RPMI8226 (cell line): ENCODE data around the gene REV1.
"Not testable (repeated sequence)": the region's sequence is repeated elsewhere in the genome, so short reads cannot be mapped to it uniquely, and the experiment has no call there.

Source experiments
- DNase-seq: peaks from one replicate; pipeline ENCODE4 v3.0.0-alpha.2; 2015

Gene REV1

GRCh38 chr2:99401841-99402240 lies 88.0 kb downstream of the REV1 start:
- DNase-seq, result no peak

- DNase-seq, result no peak
Observed at GRCh38 chr2:99399795-99400194, 90.0 kb downstream of the REV1 start.

- DNase-seq, result no peak
Observed at GRCh38 chr2:99399063-99399462, 90.8 kb downstream of the REV1 start.

- DNase-seq, result no peak
Observed at GRCh38 chr2:99398303-99398702, 91.5 kb downstream of the REV1 start.

- DNase-seq, result no peak
Observed at GRCh38 chr2:99397266-99397920, 92.4 kb downstream of the REV1 start.

- DNase-seq, result no peak
Observed at GRCh38 chr2:99395589-99396130, 94.2 kb downstream of the REV1 start.

- no peak for DNase-seq
Observed at GRCh38 chr2:99389946-99390345, 99.9 kb downstream of the REV1 start.

GRCh38 chr2:99389371-99389770 lies 100.4 kb downstream of the REV1 start:
- no peak for DNase-seq

- no peak for DNase-seq
Observed at GRCh38 chr2:99388892-99389291, 100.9 kb downstream of the REV1 start.

- no peak for DNase-seq
Observed at GRCh38 chr2:99386011-99386410, 103.8 kb downstream of the REV1 start.

- DNase-seq, result no peak
Observed at GRCh38 chr2:99382143-99382542, 107.7 kb downstream of the REV1 start.

GRCh38 chr2:99380376-99381010 lies 109.3 kb downstream of the REV1 start:
- DNase-seq, result no peak

- DNase-seq, result no peak
Observed at GRCh38 chr2:99377879-99378278, 111.9 kb downstream of the REV1 start.

GRCh38 chr2:99376254-99376864 lies 113.5 kb downstream of the REV1 start:
- no peak for DNase-seq

- DNase-seq, result no peak
Observed at GRCh38 chr2:99374747-99375146, 115.1 kb downstream of the REV1 start.

GRCh38 chr2:99373144-99373543 lies 116.7 kb downstream of the REV1 start:
- no peak for DNase-seq

GRCh38 chr2:99368854-99369253 lies 121.0 kb downstream of the REV1 start:
- DNase-seq, result not testable (repeated sequence)

- no peak for DNase-seq
Observed at GRCh38 chr2:99365661-99366060, 124.2 kb downstream of the REV1 start.

- no peak for DNase-seq
Observed at GRCh38 chr2:99356853-99357252, 133.0 kb downstream of the REV1 start.

GRCh38 chr2:99354825-99355224 lies 135.0 kb downstream of the REV1 start:
- not testable (repeated sequence) for DNase-seq

GRCh38 chr2:99354070-99354469 lies 135.7 kb downstream of the REV1 start:
- DNase-seq, result no peak
